Measurements from ENCODE around the gene RNU1-3. TPM values are rescaled to one million over a fixed set of nuclear protein-coding genes. Genes with fewer than 3 reads are reported as not detected.
"Not testable (repeated sequence)": the region's sequence is repeated elsewhere in the genome, so short reads cannot be mapped to it uniquely, and the experiment has no call there.

Gene RNU1-3
- total RNA-seq, 2 experiments from 2014 or later, result 4,982 to 5,937 TPM

DNA sequence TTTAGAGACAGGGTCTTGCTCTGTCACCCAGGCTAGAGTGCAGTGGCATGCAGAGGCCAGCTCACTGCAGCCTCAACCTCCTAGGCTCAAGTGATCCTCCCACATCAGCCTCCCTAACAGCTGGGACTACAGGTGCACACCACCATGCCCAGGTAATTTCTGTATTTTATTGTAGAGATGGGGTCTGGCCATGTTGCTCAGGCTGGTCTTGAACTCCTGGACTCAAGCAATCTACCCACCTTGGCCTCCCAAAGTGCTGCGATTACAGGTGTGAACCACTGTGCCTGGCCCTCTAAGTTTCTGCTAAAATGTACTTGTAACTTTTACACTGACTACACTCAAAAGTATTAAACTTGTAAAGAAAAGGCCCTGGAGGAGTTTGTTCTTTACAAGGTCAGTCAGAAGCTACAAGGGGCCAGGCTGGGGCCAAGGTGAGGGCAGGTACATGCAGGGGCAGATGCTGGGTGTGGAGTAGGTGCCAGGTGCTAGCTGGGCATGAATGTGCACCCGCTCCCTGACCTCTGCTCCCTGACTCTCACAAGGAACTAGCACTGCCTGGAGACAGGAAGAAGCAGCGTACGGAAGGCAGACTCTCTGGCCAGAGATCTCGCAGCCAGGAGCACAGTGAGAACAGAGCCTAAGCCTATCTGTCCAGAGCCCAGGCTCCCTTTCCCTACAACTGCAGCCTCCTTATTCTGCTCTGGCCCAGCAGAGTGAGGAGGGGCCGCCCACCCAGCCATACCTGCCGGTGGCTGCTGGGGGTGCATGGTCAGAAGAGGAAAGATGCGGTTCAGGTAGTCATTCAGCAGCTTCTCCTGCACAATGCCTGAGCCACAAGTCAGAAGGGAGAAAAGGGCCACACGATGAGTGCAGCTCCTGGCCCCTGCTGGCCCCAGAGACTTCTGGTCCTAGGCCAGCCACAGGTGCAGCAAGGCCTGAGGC lies 24.5 kb downstream of the RNU1-3 start:
- CTCF ChIA-PET; H3K27ac ChIP-seq (ENCODE audit: low read depth in 1 of 2, low read length in 2 of 2); H3K9me3 ChIP-seq (ENCODE audit: control insufficient read depth in 1 of 2, insufficient read depth in 1 of 2, low read length in 2 of 2); H3K27me3 Mint-ChIP-seq; H3K27me3 ChIP-seq (ENCODE audit: control insufficient read depth in 1 of 2, insufficient read depth in 2 of 2, low read length in 2 of 2); H3K27ac Mint-ChIP-seq; H3K36me3 ChIP-seq (ENCODE audit: insufficient read depth, low read length); ATAC-seq (ENCODE audit: poor library complexity); H3K4me3 ChIP-seq (ENCODE audit: low read length); H3K4me3 Mint-ChIP-seq; H3K36me3 Mint-ChIP-seq (ENCODE audit: low read depth); H3K4me1 Mint-ChIP-seq (ENCODE audit: low read depth); H3K9me3 Mint-ChIP-seq: not testable (repeated sequence)
- peaks cover 40% of the 10 kb centered on the region for H3K4me1 ChIP-seq (ENCODE audit: insufficient read depth, low read length)
- peak in 3 of 14 experiments; percentile 0 to 32 (median 1) for DNase-seq
- POLR2A ChIA-PET, result interaction anchor here (1.0 kb wide), 1 partner anchor 39 kb away, joined by 4 read pairs; no protein-coding TSS in a partner anchor
- intact Hi-C loops (cut with DNase I, micrococcal nuclease), result loop anchor here in 1 of 2 experiments (10.0 kb wide), 1 partner anchor 667 kb away; the partner anchor contains the start of gene ZBTB17

DNA sequence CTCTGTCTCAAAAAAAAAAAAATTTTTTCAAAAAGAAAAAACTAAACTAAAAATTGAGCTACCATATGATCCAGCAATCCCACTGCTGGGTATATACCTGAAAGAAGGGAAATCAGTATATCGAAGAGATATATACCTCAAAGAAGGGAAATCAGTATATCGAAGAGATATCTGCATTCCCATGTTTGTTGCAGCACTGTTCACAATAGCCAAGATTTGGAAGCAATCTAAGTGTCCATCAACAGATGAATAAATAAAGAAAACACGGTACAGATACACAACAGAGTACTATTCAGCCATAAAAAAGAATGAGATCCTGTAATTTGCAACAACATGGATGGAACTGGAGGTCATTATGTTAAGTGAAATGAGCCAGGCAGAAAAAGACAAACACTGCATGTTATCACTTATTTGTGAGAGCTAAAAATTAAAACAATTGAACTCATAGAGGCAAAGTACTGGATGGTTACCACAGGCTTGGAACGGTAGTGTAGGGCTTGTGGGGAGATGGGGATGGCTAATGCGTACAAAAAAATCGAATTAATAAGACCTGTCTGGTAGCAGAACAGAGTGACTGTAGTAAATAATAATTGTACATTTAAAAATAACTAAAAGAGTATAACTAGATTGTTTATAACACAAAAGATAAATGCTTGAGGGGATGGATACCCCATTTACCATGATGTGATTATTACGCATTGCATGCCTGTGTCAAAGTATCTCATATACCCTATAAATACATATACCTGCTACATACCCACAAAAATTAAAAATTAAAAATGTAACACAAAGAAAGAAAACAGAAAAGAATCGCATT lies 25.4 kb downstream of the RNU1-3 start:
- H3K27me3 Mint-ChIP-seq; H3K4me1 Mint-ChIP-seq (ENCODE audit: low read depth); H3K36me3 Mint-ChIP-seq (ENCODE audit: low read depth); CTCF ChIA-PET; ATAC-seq (ENCODE audit: poor library complexity); H3K27ac Mint-ChIP-seq; H3K27ac ChIP-seq (ENCODE audit: low read depth in 1 of 2, low read length in 2 of 2); H3K9me3 Mint-ChIP-seq; H3K4me3 Mint-ChIP-seq; H3K9me3 ChIP-seq (ENCODE audit: control insufficient read depth in 1 of 2, insufficient read depth in 1 of 2, low read length in 2 of 2); DNase-seq; H3K27me3 ChIP-seq (ENCODE audit: control insufficient read depth in 1 of 2, insufficient read depth in 2 of 2, low read length in 2 of 2); H3K4me3 ChIP-seq (ENCODE audit: low read length): not testable (repeated sequence)
- intact Hi-C loops (cut with DNase I, micrococcal nuclease), result loop anchor here in 1 of 2 experiments (10.0 kb wide), 1 partner anchor 667 kb away; the partner anchor contains the start of gene ZBTB17
- Histone ChIP-seq H3K36me3 (ENCODE audit: insufficient read depth, low read length) (peaks cover 13% of the 10 kb centered on the region), H3K4me1 (ENCODE audit: insufficient read depth, low read length) (peaks cover 40% of the 10 kb centered on the region)
- POLR2A ChIA-PET, result interaction anchor here (1.0 kb wide), 1 partner anchor 38 kb away, joined by 4 read pairs; no protein-coding TSS in a partner anchor

DNA sequence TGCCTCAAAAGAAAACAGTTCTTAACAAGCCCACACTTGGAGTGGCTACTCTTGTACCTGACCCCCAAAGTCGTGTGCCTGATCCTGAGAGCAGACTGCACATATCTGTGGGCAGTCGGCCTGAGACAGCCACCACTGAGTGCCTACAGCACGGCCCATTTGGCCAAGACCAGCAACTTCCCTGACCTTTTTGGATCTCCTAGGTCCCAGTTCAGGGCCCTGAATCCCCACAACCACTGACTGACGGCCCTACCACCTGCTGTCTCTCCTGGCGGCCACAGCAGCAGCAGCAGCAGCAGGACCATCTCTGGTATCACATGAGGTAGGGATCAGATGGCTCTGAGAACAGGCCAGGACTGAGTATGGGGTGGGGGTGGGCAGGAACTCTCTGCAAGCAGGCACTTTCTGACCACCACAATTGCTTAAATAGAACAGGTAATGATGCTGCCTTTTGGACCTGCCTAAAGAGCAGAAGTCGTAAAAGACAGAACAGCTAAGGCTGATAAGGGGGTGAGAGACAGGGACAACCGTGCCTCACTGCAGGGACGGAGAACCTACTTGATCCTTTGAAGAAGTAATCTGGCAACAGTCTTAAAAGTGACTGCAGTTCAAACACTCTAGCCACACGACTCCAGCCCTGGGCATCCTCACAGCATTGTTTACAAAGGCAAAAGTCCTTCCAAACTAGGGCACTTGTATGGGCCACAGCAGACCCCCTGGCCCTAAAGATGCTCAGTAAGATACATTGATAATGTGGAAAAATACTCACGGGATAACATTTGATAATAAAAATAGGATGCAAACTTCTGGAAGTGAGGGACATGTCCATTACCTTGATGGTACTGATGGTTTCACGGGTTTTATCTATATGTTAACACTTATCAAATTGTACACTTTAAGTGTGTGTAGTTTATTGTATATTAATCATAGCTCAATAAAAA lies 27.4 kb downstream of the RNU1-3 start:
- H3K27ac ChIP-seq (ENCODE audit: low read depth in 1 of 2, low read length in 2 of 2); H3K4me3 ChIP-seq (ENCODE audit: low read length); H3K27me3 Mint-ChIP-seq; H3K4me1 Mint-ChIP-seq (ENCODE audit: low read depth); H3K27ac Mint-ChIP-seq; H3K27me3 ChIP-seq (ENCODE audit: control insufficient read depth in 1 of 2, insufficient read depth in 2 of 2, low read length in 2 of 2); H3K9me3 ChIP-seq (ENCODE audit: control insufficient read depth in 1 of 2, insufficient read depth in 1 of 2, low read length in 2 of 2); H3K4me3 Mint-ChIP-seq; ATAC-seq (ENCODE audit: poor library complexity); H3K9me3 Mint-ChIP-seq; H3K36me3 Mint-ChIP-seq (ENCODE audit: low read depth); CTCF ChIA-PET: not testable (repeated sequence)
- Histone ChIP-seq H3K36me3 (ENCODE audit: insufficient read depth, low read length) (peaks cover 21% of the 10 kb centered on the region), H3K4me1 (ENCODE audit: insufficient read depth, low read length) (peaks cover 26% of the 10 kb centered on the region)
- DNase-seq, result peak in 4 of 14 experiments; percentile 0 to 34 (median 4)
- intact Hi-C loops (cut with DNase I, micrococcal nuclease), result loop anchor here in 1 of 2 experiments (5.0 to 10.0 kb wide), 3 partner anchors 135 to 798 kb away; partner anchors contain the start of genes RCC2 and ZBTB17
- POLR2A ChIA-PET, result interaction anchor here (0.6 kb wide), 1 partner anchor 417 kb away, joined by 3 read pairs; no protein-coding TSS in a partner anchor

DNA sequence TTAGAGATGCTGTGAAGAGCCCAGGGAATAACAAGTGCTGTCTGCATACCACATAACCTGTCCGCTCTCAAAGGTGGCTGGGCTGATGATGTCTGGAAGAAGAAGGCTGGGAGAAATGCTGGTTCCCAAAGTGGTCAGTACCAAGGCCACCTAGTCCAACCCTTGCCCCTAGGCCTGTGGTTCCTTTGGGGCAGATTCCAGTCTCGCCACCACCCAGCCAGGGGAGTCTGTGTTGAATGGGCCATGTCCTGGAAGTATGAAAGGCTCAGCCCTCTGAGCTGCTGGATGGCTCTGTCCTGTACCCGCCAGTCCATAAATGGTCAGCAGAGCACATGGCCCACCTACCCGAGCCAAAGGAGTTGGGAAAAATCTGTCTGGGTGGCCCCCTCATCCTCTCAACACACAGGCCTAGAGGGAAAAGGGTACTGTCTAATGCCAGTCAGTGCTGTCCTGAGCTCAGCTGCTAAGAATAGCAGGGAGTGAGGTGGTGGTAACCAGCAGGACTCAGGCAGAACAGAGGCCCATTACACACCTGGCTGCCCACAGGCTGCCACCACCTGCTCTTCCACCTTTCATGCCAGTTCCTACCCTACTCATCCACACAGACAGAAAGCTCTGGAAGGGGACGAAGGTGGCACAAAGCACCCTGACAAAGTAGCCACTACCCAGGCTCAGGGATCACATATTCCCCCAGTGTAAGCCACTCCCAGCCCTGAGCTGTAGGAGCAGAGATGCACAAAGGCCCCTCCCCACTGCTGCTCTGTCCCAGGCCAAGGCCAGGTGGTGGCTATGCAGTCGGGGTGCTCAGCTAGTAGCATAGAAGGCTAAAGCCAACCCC lies 28.6 kb downstream of the RNU1-3 start:
- H3K36me3 ChIP-seq (ENCODE audit: insufficient read depth, low read length), result peaks cover 32% of the 10 kb centered on the region
- POLR2A ChIA-PET, result not testable (repeated sequence)
- CTCF ChIA-PET, result interaction anchor here (0.7 kb wide), 2 partner anchors 13 to 22 kb away, joined by 3 to 5 read pairs; no protein-coding TSS in a partner anchor

DNA sequence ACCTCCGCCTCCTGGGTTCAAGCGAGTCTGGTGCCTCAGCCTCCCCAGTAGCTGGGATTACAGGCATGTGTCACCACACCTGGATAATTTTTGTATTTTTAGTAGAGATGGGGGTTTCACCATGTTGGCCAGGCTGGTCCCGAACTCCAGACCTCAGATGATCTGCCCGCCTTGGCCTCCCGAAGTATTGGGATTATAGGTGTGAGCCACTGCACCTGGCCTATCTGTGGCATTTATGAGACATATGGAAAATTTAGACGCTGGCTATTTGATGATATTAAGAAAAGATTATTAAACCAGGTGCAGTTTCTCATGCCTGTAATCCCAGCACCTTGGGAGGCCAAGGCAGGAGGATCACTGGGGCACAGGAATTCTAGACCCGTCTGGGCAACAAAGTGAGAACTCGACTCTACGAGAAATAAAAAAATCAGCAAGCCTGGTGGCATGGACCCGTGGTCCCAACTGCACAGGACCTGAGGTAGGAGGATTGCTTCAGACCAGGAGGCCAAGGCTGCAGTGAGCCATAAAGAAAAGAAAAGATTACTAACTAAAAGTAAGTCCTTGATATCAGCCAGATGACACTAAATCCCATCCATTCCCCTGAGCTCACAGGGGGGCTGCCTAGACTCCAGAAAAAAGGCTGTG lies 30.1 kb downstream of the RNU1-3 start:
- H3K27ac Mint-ChIP-seq; H3K4me3 ChIP-seq (ENCODE audit: low read length); H3K27me3 Mint-ChIP-seq; H3K4me3 Mint-ChIP-seq; H3K9me3 ChIP-seq (ENCODE audit: control insufficient read depth in 1 of 2, insufficient read depth in 1 of 2, low read length in 2 of 2); H3K27ac ChIP-seq (ENCODE audit: low read depth in 1 of 2, low read length in 2 of 2); H3K36me3 Mint-ChIP-seq (ENCODE audit: low read depth); ATAC-seq (ENCODE audit: poor library complexity); H3K9me3 Mint-ChIP-seq; POLR2A ChIA-PET; H3K4me1 ChIP-seq (ENCODE audit: insufficient read depth, low read length); CTCF ChIA-PET; H3K4me1 Mint-ChIP-seq (ENCODE audit: low read depth); H3K27me3 ChIP-seq (ENCODE audit: control insufficient read depth in 1 of 2, insufficient read depth in 2 of 2, low read length in 2 of 2): not testable (repeated sequence)
- DNase-seq, result peak in 2 of 14 experiments; percentile 6 to 33
- peaks cover 44% of the 10 kb centered on the region for H3K36me3 ChIP-seq (ENCODE audit: insufficient read depth, low read length)
- intact Hi-C loops (cut with DNase I, micrococcal nuclease), result loop anchor here in 1 of 2 experiments (5.0 to 10.0 kb wide), 2 partner anchors 132 to 801 kb away; partner anchors contain the start of gene RCC2

More for the DNA sequence above, 28.6 kb downstream of the RNU1-3 start:
- DNase-seq (peak in 4 of 14 experiments; percentile 0 to 32 (median 3)), ATAC-seq (ENCODE audit: poor library complexity) (peak; percentile 18)
- H3K9me3 Mint-ChIP-seq; H3K4me1 Mint-ChIP-seq (ENCODE audit: low read depth); H3K9me3 ChIP-seq (ENCODE audit: control insufficient read depth in 1 of 2, insufficient read depth in 1 of 2, low read length in 2 of 2); H3K36me3 Mint-ChIP-seq (ENCODE audit: low read depth); H3K27me3 ChIP-seq (ENCODE audit: control insufficient read depth in 1 of 2, insufficient read depth in 2 of 2, low read length in 2 of 2); H3K27me3 Mint-ChIP-seq; H3K4me3 Mint-ChIP-seq; H3K27ac ChIP-seq (ENCODE audit: low read depth in 1 of 2, low read length in 2 of 2); H3K27ac Mint-ChIP-seq; H3K4me3 ChIP-seq (ENCODE audit: low read length): not testable (repeated sequence)
- intact Hi-C loops (cut with DNase I, micrococcal nuclease), result loop anchor here in 1 of 2 experiments (5.0 to 10.0 kb wide), 2 partner anchors 133 to 799 kb away; partner anchors contain the start of gene RCC2
- H3K4me1 ChIP-seq (ENCODE audit: insufficient read depth, low read length), result peaks cover 14% of the 10 kb centered on the region
